A673 (cell line): ENCODE results near the gene IQSEC2.

Experiments
- EZH2 ChIP-seq: fragments of 200-600 bp; sonication (generic); IDR thresholded peaks from 2 replicates; pipeline ENCODE4 v1.6.1; 2017; ENCODE audit warnings: borderline replicate concordance, low read depth, mild to moderate bottlenecking, mixed read lengths, antibody characterized with exemption, low read length; ENCODE audit not compliant: poor library complexity, severe bottlenecking
- TF ChIP-seq, protein P1 (sequence below): fragments of 300-800, 200-600 bp; sonication (generic); conservative IDR thresholded peaks from 2 replicates; pipeline ENCODE4 v1.5.1; 2017; ENCODE audit warnings: low read depth, mild to moderate bottlenecking, antibody characterized with exemption, low read length, moderate library complexity, mixed read lengths

DNA sequence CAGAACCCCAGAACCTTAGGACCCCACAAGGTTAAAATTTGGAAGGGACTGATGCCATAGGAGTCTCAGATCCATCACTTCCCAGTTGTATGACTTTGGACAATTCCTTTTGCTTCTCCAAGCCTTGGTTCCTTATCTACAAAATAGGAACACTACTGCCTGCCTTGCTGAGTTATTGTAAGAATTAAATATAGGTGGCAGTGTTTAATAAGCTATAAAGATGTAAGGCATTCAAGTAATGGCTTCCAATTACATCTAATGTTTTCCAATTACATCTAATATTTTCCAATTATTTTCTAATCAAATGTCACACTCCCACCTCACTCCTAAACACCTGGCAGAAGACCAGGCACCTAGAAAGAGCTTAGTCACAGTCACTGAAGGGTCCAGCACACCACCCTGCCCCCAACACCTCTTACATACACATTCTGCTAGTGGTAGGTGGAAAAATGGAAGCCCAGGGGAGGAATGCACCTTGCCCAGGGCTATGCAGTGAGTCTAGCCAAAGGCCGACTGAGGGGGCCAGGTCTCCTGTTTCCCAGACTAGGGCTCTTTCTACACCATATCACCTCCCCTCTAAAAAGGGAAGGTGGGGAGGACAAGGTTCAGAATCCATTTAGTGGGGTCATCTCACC, 31.9 kb downstream of the IQSEC2 start:
- TF ChIP-seq, protein P1, sequence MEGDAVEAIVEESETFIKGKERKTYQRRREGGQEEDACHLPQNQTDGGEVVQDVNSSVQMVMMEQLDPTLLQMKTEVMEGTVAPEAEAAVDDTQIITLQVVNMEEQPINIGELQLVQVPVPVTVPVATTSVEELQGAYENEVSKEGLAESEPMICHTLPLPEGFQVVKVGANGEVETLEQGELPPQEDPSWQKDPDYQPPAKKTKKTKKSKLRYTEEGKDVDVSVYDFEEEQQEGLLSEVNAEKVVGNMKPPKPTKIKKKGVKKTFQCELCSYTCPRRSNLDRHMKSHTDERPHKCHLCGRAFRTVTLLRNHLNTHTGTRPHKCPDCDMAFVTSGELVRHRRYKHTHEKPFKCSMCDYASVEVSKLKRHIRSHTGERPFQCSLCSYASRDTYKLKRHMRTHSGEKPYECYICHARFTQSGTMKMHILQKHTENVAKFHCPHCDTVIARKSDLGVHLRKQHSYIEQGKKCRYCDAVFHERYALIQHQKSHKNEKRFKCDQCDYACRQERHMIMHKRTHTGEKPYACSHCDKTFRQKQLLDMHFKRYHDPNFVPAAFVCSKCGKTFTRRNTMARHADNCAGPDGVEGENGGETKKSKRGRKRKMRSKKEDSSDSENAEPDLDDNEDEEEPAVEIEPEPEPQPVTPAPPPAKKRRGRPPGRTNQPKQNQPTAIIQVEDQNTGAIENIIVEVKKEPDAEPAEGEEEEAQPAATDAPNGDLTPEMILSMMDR = no peak
- no peak for TF ChIP-seq EZH2
